Dermis microvascular lymphatic vessel endothelial cell (primary cell): ENCODE data around the gene GSE1. TPM values are rescaled to one million over a fixed set of nuclear protein-coding genes. Genes with fewer than 3 reads are reported as not detected.
A peak's percentile ranks its signal among the peaks of the same experiment; 100 is the strongest.

Experiments
- DNase-seq, 2 donors: peaks; one replicate each; pipeline versions ENCODE4 v3.0.0 to v3.0.0-alpha.2; 2010; ENCODE audit warnings: low read depth in 2 of 2
- total RNA-seq: library from RNA; depleted of rRNA; stranded (reverse); fragments of >200 nt; gene quantifications from 2 replicates; pipeline ENCODE4 v1.2.1, GENCODE V29; 2014

The GSE1 gene
- total RNA-seq, 1 donor from 2014 or later: 9.0 TPM

GRCh38 chr16:85605051-85605911 lies 7.8 kb upstream of the GSE1 start:
- no peak for DNase-seq

- DNase-seq: no peak
These were observed 6.9 kb upstream of the GSE1 start for GRCh38 chr16:85605912-85606841.

- no peak for DNase-seq
These were observed 6.2 kb upstream of the GSE1 start for GRCh38 chr16:85606904-85607303.

GRCh38 chr16:85607321-85607765 lies 5.8 kb upstream of the GSE1 start:
- no peak for DNase-seq

- DNase-seq: no peak
These were observed 5.2 kb upstream of the GSE1 start for GRCh38 chr16:85607796-85608514.

- no peak for DNase-seq
These were observed 4.6 kb upstream of the GSE1 start for GRCh38 chr16:85608515-85608885.

- DNase-seq: no peak
These were observed 4.2 kb upstream of the GSE1 start for GRCh38 chr16:85608887-85609286.

GRCh38 chr16:85609539-85609938 lies 3.6 kb upstream of the GSE1 start:
- no peak for DNase-seq

GRCh38 chr16:85610059-85610445 lies 3.1 kb upstream of the GSE1 start:
- DNase-seq: no peak

- DNase-seq: peak; percentile 43 to 72
These were observed 2.5 kb upstream of the GSE1 start for GRCh38 chr16:85610446-85611193.

- peak in 1 of 2 donors; percentile 7 for DNase-seq
These were observed 2.0 kb upstream of the GSE1 start for GRCh38 chr16:85611194-85611443.

- DNase-seq: peak in 1 of 2 donors; percentile 61
These were observed 1.5 kb upstream of the GSE1 start for GRCh38 chr16:85611444-85612190.

- peak in 1 of 2 donors; percentile 8 for DNase-seq
These were observed 826 bp upstream of the GSE1 start for GRCh38 chr16:85612191-85612800.

GRCh38 chr16:85613604-85614337 lies 649 bp downstream of the GSE1 start:
- DNase-seq: no peak

GRCh38 chr16:85614338-85615013 lies 1.4 kb downstream of the GSE1 start:
- DNase-seq: no peak

GRCh38 chr16:85615014-85615851 lies 2.1 kb downstream of the GSE1 start:
- DNase-seq: no peak

GRCh38 chr16:85615852-85616606 lies 2.9 kb downstream of the GSE1 start:
- DNase-seq: peak in 1 of 2 donors; percentile 58
